HepG2 (cell line): ENCODE measurements around the gene AGAP1. TPM values are rescaled to one million over a fixed set of nuclear protein-coding genes. Genes with fewer than 3 reads are reported as not detected.
A peak's percentile ranks its signal among the peaks of the same experiment; 100 is the strongest.

ENCODE experiments used
- AKNA ChIP-seq: sonication (generic); formaldehyde crosslinking; IDR thresholded peaks from 2 replicates; pipeline ENCODE4 v1.4.0; 2020; ENCODE audit warnings: missing genetic modification reagents, borderline replicate concordance
- E2F5 ChIP-seq: sonication (generic); formaldehyde crosslinking; conservative IDR thresholded peaks from 2 replicates; pipeline ENCODE4 v1.4.0; 2020; ENCODE audit warnings: missing genetic modification reagents
- REPIN1 ChIP-seq: sonication (generic); formaldehyde crosslinking; IDR thresholded peaks from 2 replicates; pipeline ENCODE4 v1.8.0; 2022; ENCODE audit warnings: missing genetic modification reagents, low read depth, mild to moderate bottlenecking, borderline replicate concordance
- polyA plus RNA-seq, 8 experiments: library from polyadenylated mRNA; depleted of rRNA in 3 of 8; stranded (reverse) in 7 of 8; unstranded in 1 of 8; fragments of >200 nt; fragmentation: Illumina TruSeq in 4 of 8; extraction: Trizol in 4 of 8; gene quantifications; 2 replicates each; pipeline versions ENCODE4 v1.2.1 to v1.2.3, GENCODE V29; 2011 to 2016; ENCODE audit warnings: low read depth in 4 of 8, missing spikeins in 1 of 8, mixed read lengths in 1 of 8; ENCODE audit not compliant: insufficient read depth in 1 of 8
- total RNA-seq, 5 experiments: library from RNA; depleted of rRNA; stranded (reverse); fragments of >200 nt; fragmentation: Illumina TruSeq; extraction: Trizol; gene quantifications; 2 replicates each; pipeline ENCODE4 v1.2.3, GENCODE V29; 2016; ENCODE audit warnings: low read depth in 1 of 5
- TF ChIP-seq, protein P1 (sequence below): IDR thresholded peaks from 2 replicates; pipeline ENCODE4 v1.6.1; 2016; ENCODE audit warnings: low read depth
- TF ChIP-seq, protein P2 (sequence below): sonication (generic); formaldehyde crosslinking; IDR thresholded peaks from 2 replicates; pipeline ENCODE4 v1.4.0; 2020; ENCODE audit warnings: missing genetic modification reagents

AGAP1 gene
- total and polyA plus RNA-seq, 2 of the 13 experiments (the other 11 are each of a cell fraction or from before 2014, with no cell fraction given), result 21.2 to 32.7 TPM

DNA sequence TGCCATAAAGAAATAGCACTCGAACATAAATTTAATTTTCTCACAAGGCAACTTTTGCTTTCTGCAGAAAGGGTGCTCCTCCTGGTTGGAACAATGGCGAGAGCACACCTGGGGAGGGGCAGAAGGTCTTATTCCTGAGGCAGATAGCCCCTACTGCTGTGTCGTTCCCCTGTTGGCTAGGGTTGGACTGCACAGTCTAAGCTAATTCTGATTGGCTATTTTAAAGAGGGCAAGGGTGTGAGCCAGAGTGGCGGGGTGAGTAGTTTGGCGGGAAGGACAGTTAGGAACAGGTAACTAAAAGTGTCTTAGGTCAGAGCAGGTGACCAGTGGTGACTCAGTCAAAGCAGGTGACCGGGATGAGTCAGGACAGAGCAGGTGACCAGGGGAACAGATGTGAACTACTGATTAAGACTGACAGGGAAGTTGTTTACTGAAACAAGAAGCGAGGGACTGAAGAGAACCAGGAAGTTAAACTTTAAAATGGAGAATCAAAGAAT is 49.7 kb upstream of the AGAP1 start (continued):
- no peak for TF ChIP-seq AKNA (CRISPR knock-in tag)
- TF ChIP-seq, protein P1, sequence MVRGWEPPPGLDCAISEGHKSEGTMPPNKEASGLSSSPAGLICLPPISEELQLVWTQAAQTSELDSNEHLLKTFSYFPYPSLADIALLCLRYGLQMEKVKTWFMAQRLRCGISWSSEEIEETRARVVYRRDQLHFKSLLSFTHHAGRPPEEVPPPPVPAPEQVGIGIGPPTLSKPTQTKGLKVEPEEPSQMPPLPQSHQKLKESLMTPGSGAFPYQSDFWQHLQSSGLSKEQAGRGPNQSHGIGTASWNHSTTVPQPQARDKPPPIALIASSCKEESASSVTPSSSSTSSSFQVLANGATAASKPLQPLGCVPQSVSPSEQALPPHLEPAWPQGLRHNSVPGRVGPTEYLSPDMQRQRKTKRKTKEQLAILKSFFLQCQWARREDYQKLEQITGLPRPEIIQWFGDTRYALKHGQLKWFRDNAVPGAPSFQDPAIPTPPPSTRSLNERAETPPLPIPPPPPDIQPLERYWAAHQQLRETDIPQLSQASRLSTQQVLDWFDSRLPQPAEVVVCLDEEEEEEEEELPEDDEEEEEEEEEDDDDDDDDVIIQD (CRISPR knock-in tag), result peak; percentile 33; the same call in 1 of the 2 replicates
- TF ChIP-seq E2F5 (CRISPR knock-in tag), result no peak
- TF ChIP-seq, protein P2, sequence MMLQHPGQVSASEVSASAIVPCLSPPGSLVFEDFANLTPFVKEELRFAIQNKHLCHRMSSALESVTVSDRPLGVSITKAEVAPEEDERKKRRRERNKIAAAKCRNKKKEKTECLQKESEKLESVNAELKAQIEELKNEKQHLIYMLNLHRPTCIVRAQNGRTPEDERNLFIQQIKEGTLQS, result 0 out of 2 replicates have a peak, but pooled peaks have one; percentile 29
- no peak for TF ChIP-seq REPIN1
